OCI-LY3 (cell line): ENCODE data around the gene PRXL2B.
"Not testable (repeated sequence)": the region's sequence is repeated elsewhere in the genome, so short reads cannot be mapped to it uniquely, and the experiment has no call there.

ENCODE experiments used
- H2AFZ ChIP-seq: fragments of 200-600, 300-600 bp; shearing (Covaris generic); 2 replicates; pipeline ENCODE4 v1.6.0; 2014; ENCODE audit warnings: antibody characterized with exemption, low read depth, low read length
- H3K27ac ChIP-seq: fragments of 200-600, 300-600 bp; sonication (generic); 2 replicates; pipeline ENCODE4 v1.5.1; 2014; ENCODE audit warnings: mild to moderate bottlenecking, low read length, moderate library complexity, mixed read lengths
- H3K27me3 ChIP-seq: fragments of 200-600, 300-600 bp; sonication (generic); 2 replicates; pipeline ENCODE4 v1.6.1; 2014; ENCODE audit warnings: low read depth, low read length, mixed read lengths
- H3K36me3 ChIP-seq: fragments of 200-600, 300-600 bp; sonication (generic); replicated peaks from 2 replicates; pipeline ENCODE3; 2014; ENCODE audit warnings: low read depth, low read length, mixed read lengths
- H3K4me1 ChIP-seq: fragments of 300-600, 200-600 bp; sonication (generic); 2 replicates; pipeline ENCODE4 v1.6.1; 2014; ENCODE audit warnings: low read length, mixed read lengths
- H3K4me2 ChIP-seq: fragments of 200-600, 300-600 bp; sonication (generic); 2 replicates; pipeline ENCODE4 v1.6.1; 2014; ENCODE audit warnings: low read length, mixed read lengths
- H3K4me3 ChIP-seq: fragments of 300-600, 200-600 bp; sonication (generic); 2 replicates; pipeline ENCODE4 v1.5.1; 2014; ENCODE audit warnings: antibody characterized with exemption, mild to moderate bottlenecking, low read length, moderate library complexity
- H3K79me2 ChIP-seq: fragments of 300-600, 200-600 bp; shearing (Covaris generic); 2 replicates; pipeline ENCODE4 v1.6.1; 2014; ENCODE audit warnings: mild to moderate bottlenecking, low read length, mixed read lengths
- H3K9ac ChIP-seq: fragments of 300-600, 200-600 bp; shearing (Covaris generic); 2 replicates; pipeline ENCODE4 v1.6.0; 2014; ENCODE audit warnings: mild to moderate bottlenecking, low read length, moderate library complexity
- H3K9me3 ChIP-seq: fragments of 200-600, 300-600 bp; shearing (Covaris generic); 2 replicates; pipeline ENCODE4 v1.6.1; 2014; ENCODE audit warnings: low read length, mixed read lengths; ENCODE audit not compliant: insufficient read depth
- H4K20me1 ChIP-seq: fragments of 200-600, 300-600 bp; sonication (generic); 2 replicates; pipeline ENCODE4 v1.6.1; 2016; ENCODE audit warnings: low read length, mixed read lengths; ENCODE audit not compliant: insufficient read depth
- CTCF ChIP-seq: fragments of 200-600, 300-600 bp; sonication (generic); IDR thresholded peaks from 2 replicates; pipeline ENCODE4 v1.5.1; 2014; ENCODE audit warnings: antibody characterized with exemption, low read length, low read depth
- EZH2phosphoT487 ChIP-seq: fragments of 200-600 bp; shearing (Covaris generic); IDR thresholded peaks from 2 replicates; pipeline ENCODE4 v1.6.1; 2018; ENCODE audit warnings: antibody characterized with exemption, mixed run types, low read depth

PRXL2B gene

GRCh38 chr1:2547210-2548067 lies 39.1 kb upstream of the PRXL2B start:
- Histone ChIP-seq H3K27ac (peak overlapping the region; percentile 99), H3K4me1 (peaks cover 40% of the 10 kb centered on the region), H3K79me2 (no peaks in the 10 kb centered on the region), H3K9ac (peak overlapping the region; percentile 98), H3K4me2 (peak overlapping the region; percentile 89), H4K20me1 (no peaks in the 10 kb centered on the region), H3K36me3 (no peaks in the 10 kb centered on the region), H3K27me3 (no peaks in the 10 kb centered on the region), H3K4me3 (peak overlapping the region; percentile 80), H3K9me3 (no peaks in the 10 kb centered on the region), H2AFZ (no peak overlapping the region)
- no peak for TF ChIP-seq CTCF
- TF ChIP-seq EZH2phosphoT487, result no peak

GRCh38 chr1:2548068-2548589 lies 38.4 kb upstream of the PRXL2B start:
- Histone ChIP-seq H3K79me2 (no peaks in the 10 kb centered on the region), H3K4me1 (peaks cover 40% of the 10 kb centered on the region), H2AFZ (no peak overlapping the region), H3K4me2 (peak overlapping the region; percentile 89), H4K20me1 (no peaks in the 10 kb centered on the region), H3K4me3 (peak overlapping the region; percentile 80), H3K27ac (peak overlapping the region; percentile 99), H3K27me3 (no peaks in the 10 kb centered on the region), H3K9ac (peak overlapping the region; percentile 98), H3K36me3 (no peaks in the 10 kb centered on the region), H3K9me3 (no peaks in the 10 kb centered on the region)
- TF ChIP-seq EZH2phosphoT487, result no peak
- TF ChIP-seq CTCF, result peak; percentile 73

GRCh38 chr1:2549367-2550029 lies 37.1 kb upstream of the PRXL2B start:
- Histone ChIP-seq H3K4me1 (peaks cover 48% of the 10 kb centered on the region), H3K4me3 (peak overlapping the region; percentile 80), H3K27ac (peak overlapping the region; percentile 99), H3K4me2 (peak overlapping the region; percentile 89), H3K9ac (peak overlapping the region; percentile 98)
- not testable (repeated sequence) for H3K9me3 ChIP-seq, H4K20me1 ChIP-seq, H3K79me2 ChIP-seq, H2AFZ ChIP-seq, H3K36me3 ChIP-seq, H3K27me3 ChIP-seq

- peaks cover 56% of the 10 kb centered on the region for H3K4me1 ChIP-seq
- H3K4me3 ChIP-seq, result peak overlapping the region; percentile 40
- peak overlapping the region; percentile 89 for H3K4me2 ChIP-seq
- not testable (repeated sequence) for H3K9me3 ChIP-seq, H3K79me2 ChIP-seq, H2AFZ ChIP-seq, H3K27me3 ChIP-seq, H4K20me1 ChIP-seq, H3K36me3 ChIP-seq
- peak overlapping the region; percentile 33; the same call in 1 of the 2 replicates for H3K9ac ChIP-seq
- peak overlapping the region; percentile 99 for H3K27ac ChIP-seq
These were observed 36.2 kb upstream of the PRXL2B start for GRCh38 chr1:2550309-2550861.

- not testable (repeated sequence) for H3K27ac ChIP-seq, H2AFZ ChIP-seq, H3K4me3 ChIP-seq, H4K20me1 ChIP-seq, H3K36me3 ChIP-seq, H3K9ac ChIP-seq, H3K4me2 ChIP-seq, H3K79me2 ChIP-seq, H3K27me3 ChIP-seq, H3K9me3 ChIP-seq
- peaks cover 59% of the 10 kb centered on the region for H3K4me1 ChIP-seq
These were observed 35.0 kb upstream of the PRXL2B start for GRCh38 chr1:2551544-2551943.
